HG03558 (cell line): ENCODE data around the gene INPP5A.
"Not testable (repeated sequence)": the region's sequence is repeated elsewhere in the genome, so short reads cannot be mapped to it uniquely, and the experiment has no call there.

Experiments used
- ATAC-seq: cut with Tn5 transposase; IDR thresholded peaks from one replicate; pipeline ENCODE4 v1.9.1; 2021; ENCODE audit warnings: moderate number of reproducible peaks; ENCODE audit not compliant: unreplicated experiment; ENCODE audit errors: extremely low read depth

The INPP5A gene

GRCh38 chr10:132680741-132681140 is 143.2 kb downstream of the INPP5A start:
- not testable (repeated sequence) for ATAC-seq

- ATAC-seq: no peak
These were observed 144.5 kb downstream of the INPP5A start for GRCh38 chr10:132681858-132682755.

- ATAC-seq: peak; percentile 73
These were observed 146.7 kb downstream of the INPP5A start for GRCh38 chr10:132684164-132684891.

DNA sequence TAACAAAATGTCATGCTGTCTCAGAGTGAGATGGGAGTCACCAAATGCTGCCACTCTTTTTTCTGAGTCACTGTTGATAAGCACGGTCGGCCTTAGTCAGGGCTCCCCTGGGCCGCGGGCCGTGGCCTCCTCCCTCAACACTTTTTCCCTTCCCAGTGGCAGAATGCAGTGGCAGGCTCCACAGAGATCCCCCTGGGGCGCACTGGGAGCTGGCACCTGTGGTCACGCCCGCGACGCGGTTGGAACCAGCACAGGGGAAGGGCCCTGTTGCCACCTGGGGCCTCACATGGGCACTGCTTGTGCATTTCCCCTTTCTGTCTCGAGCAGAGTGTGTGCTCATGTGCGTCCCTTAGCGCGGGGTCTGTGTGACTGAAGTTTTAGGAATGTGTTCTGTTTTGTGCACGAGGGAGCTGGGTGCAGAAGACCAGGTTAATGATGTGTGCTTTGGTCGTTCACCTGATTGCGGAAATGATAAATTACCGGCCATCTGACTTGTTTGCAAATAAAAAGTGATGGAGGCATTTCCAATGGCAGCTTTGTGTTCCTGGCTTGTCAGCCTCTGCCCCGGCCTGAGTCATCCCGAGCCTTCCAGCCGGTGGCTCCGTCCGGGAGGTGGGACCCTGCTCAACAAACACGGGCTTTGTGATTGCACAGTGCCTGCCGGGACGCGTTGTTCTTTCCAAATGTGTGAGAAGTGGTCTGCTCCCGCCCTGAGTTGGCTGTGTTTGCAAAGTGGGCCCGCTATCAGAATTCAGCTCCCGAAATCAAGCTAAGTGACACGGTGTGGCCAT is 147.7 kb downstream of the INPP5A start:
- no peak for ATAC-seq

DNA sequence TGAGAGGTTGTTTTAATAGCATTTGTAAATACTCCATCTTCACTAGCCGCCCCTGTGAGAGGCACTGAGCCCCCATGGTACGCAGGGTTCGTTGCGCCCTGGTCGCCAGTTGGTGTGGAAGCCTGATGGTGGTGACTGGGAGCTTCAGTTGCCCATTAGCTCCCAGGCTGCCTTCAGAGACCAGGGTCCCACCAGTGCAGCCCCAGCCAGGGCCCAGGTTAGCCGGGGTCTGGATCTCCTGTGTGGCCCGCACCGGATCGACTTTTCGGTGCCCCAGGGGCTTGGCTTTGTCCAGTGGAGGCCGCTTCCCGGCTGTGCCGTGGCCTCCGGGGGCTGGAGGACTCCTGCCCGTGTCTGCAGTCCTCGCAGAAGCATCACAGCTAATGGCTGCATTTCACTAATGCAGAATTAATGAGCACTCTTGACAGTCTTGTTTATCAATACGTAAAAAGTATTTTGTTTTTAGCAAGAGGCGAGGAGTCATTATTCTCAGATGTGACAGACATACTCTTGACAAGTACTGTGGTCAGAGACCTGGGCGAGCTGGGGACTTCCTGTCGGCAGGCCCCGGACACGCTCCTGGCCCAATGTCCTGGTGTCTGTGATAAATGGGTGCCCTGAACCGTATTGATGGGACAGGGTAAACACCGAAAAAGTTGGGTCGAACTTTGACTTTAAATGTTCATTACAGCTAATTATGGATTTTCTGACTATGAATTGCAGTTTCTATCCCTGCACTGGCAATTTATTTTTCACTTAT is 148.5 kb downstream of the INPP5A start:
- ATAC-seq: no peak

- ATAC-seq: no peak
These were observed 149.8 kb downstream of the INPP5A start for GRCh38 chr10:132687181-132687892.

DNA sequence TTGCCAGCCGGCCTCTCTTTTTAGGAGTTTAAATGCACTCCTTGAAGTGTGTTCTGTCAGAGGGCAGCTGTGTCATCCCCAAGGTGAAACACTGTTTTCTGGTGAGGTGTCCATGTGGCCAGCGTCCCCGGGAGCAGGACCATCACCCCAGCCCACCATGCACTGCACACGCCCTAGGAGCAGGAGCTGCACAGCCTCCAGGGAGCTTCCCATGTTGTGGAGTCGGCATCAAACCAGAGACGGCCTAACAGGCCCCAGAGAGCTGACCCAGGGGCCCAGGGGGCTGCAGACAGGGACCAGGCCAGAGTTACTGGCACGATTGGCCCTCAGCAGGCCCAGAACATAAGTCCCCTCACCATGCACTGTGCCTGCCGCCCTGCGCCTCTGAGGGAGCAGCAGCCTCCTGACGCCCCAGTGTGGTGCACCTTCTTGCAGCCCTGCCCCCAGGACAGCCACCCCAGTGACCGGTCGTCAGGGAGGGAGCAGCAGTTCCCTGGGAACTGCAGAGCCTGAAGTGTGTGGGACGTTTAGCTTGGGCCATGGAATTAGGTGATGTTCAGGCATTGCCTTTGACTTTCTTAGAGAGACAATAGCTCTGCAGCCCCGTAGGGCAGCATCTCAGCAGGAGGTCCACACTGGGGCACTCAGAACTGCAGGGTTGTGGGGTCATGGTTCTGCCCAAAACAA is 150.4 kb downstream of the INPP5A start:
- no peak for ATAC-seq

DNA sequence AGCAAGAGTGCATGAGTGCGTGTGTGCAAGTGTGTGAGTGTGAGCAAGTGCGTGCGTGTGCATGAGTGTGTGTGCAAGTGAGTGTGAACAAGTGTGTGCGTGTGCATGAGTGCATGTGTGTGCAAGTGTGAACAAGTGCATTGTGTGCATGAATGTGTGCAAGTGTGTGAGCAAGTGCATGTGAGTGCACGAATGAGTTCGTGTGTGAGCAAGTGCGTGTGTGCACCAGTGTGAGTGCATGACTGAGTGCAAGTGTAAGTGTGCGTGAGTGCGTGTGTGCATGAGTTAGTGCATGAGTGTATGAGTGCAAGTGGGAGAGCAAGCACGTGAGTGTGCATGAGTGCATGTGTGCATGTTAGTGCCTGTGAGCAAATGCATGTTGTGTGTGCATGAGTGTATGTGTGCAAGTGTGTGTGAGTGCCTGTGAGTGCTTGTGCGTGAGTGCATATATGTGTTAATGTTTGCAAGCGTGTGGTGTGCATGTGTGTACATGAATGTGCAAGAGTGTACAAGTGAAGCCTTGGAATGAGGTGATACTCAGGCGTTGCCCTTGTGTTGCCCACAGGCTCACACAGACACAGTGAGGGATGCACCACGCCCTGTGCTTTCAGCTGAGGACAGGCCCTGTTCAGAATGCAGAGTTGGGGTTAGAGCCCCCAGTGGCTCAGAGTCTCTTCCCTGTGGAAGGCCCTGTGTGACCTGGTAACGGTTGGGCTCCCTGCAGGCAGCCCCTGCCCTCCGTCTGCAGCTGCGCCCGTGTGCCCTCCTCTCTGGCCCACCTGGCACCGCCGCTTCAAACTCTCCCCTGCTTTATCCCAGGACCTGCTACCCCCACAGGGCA is 151.2 kb downstream of the INPP5A start:
- ATAC-seq: no peak

DNA sequence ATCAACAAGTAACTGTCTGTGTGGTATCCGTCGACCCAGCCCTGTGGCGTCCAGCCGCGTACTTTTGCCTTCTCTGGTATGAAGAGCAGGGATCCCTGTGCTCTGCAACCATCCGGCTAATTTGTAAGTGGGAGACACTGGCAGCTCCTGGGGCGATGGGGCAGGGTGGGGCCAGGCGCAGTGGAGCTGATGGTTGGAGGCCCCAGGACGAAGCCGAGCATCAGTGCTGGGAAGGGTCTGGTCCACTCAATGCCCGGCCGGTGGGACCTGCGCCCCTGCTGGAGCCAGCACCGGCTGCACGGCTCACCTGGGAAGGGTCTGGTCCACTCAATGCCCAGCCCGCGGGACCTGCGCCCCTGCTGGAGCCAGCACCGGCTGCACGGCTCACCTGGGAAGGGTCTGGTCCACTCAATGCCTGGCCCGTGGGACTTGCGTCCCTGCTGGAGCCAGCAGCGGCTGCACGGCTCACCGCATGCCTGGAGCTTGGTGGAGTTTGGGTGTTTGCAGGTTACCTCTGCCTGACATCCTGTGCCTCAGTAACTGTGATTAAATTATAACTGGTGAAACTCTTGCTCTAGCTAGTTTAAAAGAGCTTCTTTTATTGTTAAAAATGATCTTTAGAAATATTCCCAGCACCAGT is 152.3 kb downstream of the INPP5A start:
- ATAC-seq: no peak

DNA sequence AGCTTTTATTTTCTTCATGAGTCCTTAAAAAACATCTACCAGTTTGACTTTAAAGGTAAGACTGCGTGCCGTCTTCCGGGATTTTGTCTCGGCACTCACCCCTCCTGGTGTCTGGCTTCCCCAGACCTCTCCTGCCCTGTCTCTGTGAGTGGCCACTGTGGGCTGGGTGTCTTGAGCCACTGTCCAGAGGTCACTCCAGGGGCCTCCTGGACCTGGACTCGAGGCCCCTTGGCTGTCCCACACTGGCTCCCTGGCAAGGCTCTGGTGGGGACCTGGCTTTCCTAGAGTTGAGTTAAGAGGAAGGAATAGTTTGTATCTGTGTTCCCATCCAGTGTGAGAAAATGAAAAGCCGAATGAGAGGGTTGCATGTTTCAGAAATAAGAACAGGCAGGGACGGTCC is 152.8 kb downstream of the INPP5A start:
- ATAC-seq: no peak

DNA sequence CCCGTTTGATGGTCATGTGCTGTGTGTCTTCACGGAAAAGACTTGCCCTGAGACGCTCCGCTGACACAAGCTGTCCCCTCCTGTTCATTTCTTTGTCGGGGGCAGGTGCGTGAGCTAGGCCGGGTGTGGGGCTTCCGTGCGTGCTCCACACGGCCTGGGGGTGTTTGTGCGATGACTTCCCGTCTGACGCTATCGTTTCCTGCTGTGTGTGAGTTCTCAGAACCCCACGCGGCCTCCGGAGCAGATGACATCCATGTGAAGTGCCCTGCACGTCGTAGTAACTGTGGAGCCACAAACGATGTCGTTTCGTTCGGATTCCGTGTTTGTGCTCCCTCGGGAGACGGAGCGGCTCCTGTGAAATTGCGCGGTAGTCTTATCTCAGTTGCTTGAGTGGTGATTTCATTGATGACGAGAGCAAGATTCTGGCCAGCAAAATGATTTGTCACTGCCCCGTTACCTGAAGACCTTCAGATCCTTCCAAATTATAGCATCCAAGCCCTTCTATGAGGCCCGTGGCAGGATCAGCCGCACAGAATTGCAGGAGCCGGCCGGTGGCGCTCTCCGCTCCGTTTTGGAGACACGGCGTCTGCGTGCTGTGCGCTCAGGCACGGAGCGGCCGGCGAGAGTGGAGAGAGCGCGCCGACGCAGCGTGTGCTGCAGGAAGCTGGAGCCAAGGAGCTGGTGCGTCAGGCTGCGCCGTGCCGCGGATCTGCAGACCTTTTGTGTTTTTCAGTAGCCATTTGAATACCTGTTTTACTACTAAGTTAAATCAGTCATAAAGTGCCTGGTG is 153.4 kb downstream of the INPP5A start:
- no peak for ATAC-seq

DNA sequence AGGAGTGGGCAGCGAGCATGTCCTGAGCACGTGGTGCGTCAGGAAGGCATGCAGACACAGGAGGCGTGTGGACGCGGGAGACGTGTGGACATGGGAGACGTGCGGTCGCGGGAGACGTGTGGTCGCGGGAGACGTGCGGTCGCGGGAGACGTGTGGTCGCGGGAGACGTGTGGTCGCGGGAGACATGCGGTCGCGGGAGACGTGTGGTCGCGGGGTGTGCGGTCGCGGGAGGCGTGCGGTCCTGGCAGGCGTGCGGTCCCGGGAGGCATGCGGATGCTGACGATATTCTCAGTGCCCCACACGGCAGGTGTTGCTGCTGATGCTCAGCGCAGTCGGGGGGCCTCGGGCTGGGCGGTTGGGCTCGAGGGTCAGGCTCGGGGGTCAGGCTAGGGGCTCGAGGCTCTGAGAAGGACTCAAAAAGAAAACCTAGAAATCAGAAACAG is 154.1 kb downstream of the INPP5A start:
- no peak for ATAC-seq

DNA sequence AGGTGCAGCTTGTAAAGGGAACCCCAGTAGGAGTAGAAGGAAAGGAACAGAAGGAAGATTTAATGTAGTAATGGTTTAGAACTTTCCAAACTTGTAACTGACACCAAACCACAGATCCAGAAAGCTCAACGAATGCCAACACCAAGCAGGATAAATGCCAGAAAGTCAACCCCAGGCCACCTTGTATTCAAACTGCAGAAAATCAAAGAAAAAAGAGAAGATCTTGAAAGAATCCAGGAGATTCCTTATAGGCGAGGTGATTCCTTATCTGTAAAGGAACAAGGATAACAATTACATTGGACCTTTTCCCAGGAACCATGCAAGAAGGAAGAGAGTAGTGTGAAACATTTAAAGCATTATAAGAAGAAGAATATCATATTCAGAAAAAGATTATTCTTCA is 154.7 kb downstream of the INPP5A start:
- ATAC-seq: no peak

GRCh38 chr10:132693676-132694075 is 156.1 kb downstream of the INPP5A start:
- no peak for ATAC-seq

DNA sequence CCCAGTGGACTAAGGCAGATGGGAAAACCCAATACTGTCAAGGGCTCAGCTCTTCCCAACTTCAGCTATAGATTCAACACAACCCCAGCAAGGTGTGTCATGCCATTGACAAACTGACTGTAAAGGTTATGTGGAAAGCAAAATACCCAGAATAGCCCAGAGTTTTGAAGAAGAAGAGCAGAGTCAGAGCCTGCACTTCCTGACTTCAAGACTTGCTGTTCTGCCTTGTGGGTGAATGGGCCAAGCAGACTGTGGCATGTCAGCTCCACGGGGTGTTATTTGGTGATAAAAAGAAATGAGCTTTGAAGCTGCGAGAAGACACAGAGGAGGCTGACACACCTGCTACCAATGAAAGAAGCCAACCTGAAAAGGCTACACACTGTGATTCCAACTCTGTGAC is 158.6 kb downstream of the INPP5A start:
- no peak for ATAC-seq

GRCh38 chr10:132696728-132697577 is 159.4 kb downstream of the INPP5A start:
- no peak for ATAC-seq
